HG02763 (cell line): Measurements from ENCODE around the gene RSBN1.

ENCODE experiments used
- ATAC-seq: cut with Tn5 transposase; IDR thresholded peaks from one replicate; pipeline ENCODE4 v1.9.1; 2021; ENCODE audit warnings: mild to moderate bottlenecking, moderate library complexity; ENCODE audit not compliant: unreplicated experiment

The RSBN1 gene

DNA sequence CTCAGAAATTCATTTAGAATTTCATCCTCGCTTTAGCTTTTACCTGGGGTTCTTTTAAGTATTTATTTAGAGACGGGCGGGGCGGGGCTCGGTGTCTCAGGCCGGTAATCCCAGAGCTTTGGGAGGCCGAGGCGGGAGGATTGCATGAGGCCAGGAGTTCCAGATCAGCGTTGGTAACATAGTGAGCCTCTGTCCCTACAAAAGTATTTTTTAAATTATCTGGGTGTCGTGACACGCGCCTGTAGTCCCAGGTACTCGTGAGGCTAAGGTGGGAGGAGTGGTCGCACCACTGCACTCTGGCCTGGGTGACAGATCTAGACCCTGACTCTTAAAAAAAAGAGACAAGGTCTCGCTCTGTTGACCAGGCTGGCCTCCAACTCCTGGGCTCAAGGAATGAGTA, 942 bp upstream of the RSBN1 start:
- no peak for ATAC-seq

- ATAC-seq: no peak
These were observed 422 bp upstream of the RSBN1 start for GRCh38 chr1:113812661-113813135.

- no peak for ATAC-seq
These were observed 954 bp downstream of the RSBN1 start for GRCh38 chr1:113811156-113811887.

GRCh38 chr1:113809670-113810602, 2.3 kb downstream of the RSBN1 start:
- no peak for ATAC-seq

GRCh38 chr1:113808450-113809195, 3.7 kb downstream of the RSBN1 start:
- no peak for ATAC-seq

- ATAC-seq: no peak
These were observed 6.6 kb downstream of the RSBN1 start for GRCh38 chr1:113805639-113806038.

DNA sequence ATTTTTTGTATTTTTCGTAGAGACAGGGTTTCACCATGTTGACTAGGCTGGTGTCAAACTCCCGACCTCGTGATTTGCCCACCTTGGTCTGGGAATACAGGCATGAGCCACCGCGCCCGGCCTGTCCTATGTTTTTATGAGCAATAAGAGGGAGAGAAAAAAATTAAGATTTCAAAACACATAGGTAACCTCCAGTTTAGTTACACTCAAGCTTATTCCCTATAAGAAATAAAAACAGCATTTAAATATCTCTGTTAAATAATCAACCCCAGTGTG, 7.1 kb downstream of the RSBN1 start:
- ATAC-seq: no peak

GRCh38 chr1:113804421-113805255, 7.6 kb downstream of the RSBN1 start:
- ATAC-seq: no peak

GRCh38 chr1:113802367-113803007, 9.8 kb downstream of the RSBN1 start:
- ATAC-seq: no peak

GRCh38 chr1:113800487-113800886, 11.8 kb downstream of the RSBN1 start:
- no peak for ATAC-seq

- no peak for ATAC-seq
These were observed 14.8 kb downstream of the RSBN1 start for GRCh38 chr1:113797472-113797871.

GRCh38 chr1:113793878-113794834, 18.1 kb downstream of the RSBN1 start:
- no peak for ATAC-seq

DNA sequence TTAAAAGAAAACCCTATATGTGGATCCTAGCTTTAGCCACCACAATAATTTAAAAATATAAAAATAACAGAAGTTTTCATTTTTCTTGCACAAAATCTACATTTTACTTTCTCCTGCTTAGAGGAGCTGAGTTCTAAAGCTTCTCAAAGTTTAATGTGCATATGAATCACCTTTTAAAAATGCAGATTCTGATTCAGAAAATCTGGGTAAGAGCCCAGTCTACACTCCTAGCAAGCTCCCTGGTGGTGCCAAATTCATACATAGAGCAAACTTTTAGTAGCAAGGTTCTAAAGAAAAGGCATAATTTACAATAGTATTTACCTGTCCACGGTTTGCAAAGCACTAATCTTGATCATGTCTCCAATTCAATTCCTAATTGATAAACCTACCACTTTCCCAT, 19.3 kb downstream of the RSBN1 start:
- ATAC-seq: no peak

GRCh38 chr1:113792471-113792870, 19.8 kb downstream of the RSBN1 start:
- ATAC-seq: no peak

GRCh38 chr1:113788802-113789201, 23.5 kb downstream of the RSBN1 start:
- ATAC-seq: no peak

DNA sequence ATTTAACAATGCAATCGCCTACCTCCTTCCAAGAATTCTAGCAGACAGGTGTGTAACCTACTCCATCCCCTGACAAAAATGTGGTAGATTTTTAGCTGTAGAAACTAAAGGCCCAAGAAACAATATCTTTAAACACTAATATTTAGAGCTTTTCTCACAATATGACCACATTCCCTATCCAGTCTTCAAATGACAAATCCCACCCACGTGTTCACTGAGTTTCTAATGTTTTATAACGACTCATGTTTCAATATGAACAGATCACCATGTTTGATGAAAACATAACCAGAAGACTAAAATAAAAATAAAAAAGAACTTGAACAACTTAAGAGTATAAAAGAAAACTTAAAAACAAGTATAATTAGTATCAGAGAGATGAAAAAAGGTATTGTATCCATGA, 24.6 kb downstream of the RSBN1 start:
- ATAC-seq: no peak

- no peak for ATAC-seq
These were observed 26.2 kb downstream of the RSBN1 start for GRCh38 chr1:113786069-113786468.

GRCh38 chr1:113784104-113784779, 28.0 kb downstream of the RSBN1 start:
- ATAC-seq: peak; percentile 62
